OCI-LY3 (cell line): ENCODE data around the gene RTTN.

Experiments
- EZH2phosphoT487 ChIP-seq: fragments of 200-600 bp; shearing (Covaris generic); IDR thresholded peaks from 2 replicates; pipeline ENCODE4 v1.6.1; 2018; ENCODE audit warnings: antibody characterized with exemption, mixed run types, low read depth
- TF ChIP-seq, protein P1 (sequence below): fragments of 200-600, 300-600 bp; sonication (generic); IDR thresholded peaks from 2 replicates; pipeline ENCODE4 v1.5.1; 2014; ENCODE audit warnings: antibody characterized with exemption, low read length, low read depth

DNA sequence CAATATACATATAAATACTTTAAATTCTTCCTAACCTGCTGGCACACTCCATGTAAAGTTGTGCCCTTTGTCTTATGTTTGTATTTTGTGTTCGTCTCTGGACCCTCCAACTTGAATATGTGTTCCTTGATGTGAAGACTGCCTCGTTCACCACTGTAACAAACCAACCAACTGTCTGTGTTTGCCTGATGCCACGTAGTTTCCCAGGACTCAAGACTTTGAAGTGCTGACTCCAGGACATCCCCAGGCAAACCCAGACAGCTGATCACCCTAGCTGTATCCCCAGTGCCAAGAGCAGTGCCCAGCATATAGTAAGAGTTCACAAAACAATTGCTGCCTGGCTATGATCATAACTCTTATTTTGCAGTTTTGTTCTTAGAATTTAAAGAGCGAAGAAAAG lies 242.3 kb downstream of the RTTN start:
- TF ChIP-seq, protein P1, sequence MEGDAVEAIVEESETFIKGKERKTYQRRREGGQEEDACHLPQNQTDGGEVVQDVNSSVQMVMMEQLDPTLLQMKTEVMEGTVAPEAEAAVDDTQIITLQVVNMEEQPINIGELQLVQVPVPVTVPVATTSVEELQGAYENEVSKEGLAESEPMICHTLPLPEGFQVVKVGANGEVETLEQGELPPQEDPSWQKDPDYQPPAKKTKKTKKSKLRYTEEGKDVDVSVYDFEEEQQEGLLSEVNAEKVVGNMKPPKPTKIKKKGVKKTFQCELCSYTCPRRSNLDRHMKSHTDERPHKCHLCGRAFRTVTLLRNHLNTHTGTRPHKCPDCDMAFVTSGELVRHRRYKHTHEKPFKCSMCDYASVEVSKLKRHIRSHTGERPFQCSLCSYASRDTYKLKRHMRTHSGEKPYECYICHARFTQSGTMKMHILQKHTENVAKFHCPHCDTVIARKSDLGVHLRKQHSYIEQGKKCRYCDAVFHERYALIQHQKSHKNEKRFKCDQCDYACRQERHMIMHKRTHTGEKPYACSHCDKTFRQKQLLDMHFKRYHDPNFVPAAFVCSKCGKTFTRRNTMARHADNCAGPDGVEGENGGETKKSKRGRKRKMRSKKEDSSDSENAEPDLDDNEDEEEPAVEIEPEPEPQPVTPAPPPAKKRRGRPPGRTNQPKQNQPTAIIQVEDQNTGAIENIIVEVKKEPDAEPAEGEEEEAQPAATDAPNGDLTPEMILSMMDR = no peak
- no peak for TF ChIP-seq EZH2phosphoT487
